GM21526 (cell line): ENCODE results near the gene BTAF1.

Experiments
- ATAC-seq: cut with Tn5 transposase; IDR thresholded peaks from one replicate; pipeline ENCODE4 v1.9.1; 2021; ENCODE audit warnings: moderate library complexity; ENCODE audit not compliant: unreplicated experiment, low FRiP score

Gene BTAF1

DNA sequence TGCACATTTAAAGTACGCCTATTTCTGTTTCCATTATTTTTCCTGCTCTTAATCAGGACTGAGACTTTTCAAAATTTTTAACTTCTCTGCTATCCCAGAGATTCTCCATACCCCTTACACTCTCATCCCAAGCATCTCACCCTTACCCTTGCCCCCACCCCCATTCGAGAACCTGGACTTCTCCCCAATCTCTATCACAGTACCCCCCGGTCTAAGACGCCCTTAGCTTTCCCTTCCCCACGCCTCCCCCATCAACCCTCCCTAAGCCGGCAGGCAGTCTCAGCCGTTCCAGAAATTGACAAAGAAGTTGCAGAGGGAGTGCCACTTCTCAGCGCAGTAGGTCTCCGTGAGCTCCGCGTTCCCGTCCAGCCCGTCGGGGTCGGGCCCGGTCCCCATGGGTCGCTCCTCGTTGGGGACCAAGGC is 15.6 kb upstream of the BTAF1 start:
- ATAC-seq, result no peak

DNA sequence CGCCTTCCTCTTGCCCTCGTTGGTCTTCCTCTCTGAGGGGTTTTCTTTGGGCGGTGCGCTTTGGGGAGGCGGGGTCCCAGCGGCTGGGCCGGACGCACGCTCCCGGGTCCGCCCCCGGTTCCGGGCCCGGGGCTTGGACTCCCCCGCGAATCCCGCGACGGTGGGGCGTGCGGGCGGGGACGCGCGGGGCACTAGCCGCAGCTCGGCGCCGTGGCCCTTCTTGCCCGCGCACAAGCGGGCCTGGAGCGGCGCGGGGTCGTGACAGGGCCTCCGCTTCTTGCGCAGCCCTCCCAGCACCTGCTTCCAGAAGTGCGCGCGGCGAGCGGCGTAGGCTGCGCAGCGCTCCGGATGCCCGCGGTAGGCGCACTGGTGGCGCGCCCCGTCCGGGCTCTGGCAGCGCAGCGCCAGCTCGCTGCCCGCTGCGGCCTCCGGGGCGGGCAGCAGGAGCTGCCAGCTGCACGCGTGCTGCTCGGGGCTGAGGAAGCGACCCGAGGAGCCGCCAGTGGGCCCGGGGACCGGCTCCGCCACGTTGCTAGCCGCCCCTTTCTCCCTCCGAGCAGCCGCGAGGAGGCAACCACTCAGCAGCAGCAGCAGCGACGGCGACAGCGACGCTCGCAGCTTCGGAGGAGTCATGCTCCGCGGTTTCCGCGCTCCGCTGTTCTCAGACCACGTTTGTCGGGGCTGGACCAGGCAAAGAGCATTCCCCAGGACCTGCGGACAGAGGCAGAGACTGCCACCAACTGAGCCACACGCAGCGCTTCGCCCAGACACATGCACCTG is 15.0 kb upstream of the BTAF1 start:
- ATAC-seq, result peak; percentile 93

DNA sequence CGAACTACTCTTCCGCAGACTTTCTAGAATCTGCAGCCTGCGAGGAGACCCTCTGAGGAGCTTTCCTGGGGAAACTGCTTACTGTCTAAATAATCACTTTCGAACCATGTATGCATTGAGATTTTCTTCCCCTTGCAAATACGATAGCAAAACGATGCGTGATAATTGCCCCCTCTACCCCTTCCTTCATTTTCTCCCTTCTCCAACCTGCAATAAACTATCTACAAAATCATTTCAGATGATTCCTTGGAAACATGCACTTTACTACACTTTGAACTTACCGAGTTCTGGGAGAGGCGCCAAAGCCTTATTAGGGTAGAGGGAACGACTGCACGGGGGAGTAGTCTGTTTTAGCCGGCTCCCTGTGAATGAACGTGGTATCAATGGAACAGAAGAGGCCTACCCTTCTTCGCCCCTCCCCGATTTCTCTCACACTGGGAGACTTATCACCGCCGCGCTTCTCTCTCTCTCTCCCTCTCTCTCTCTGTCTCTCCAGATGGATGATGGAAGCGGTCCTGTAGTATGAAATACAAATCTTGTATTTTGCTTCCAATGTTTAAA is 14.4 kb upstream of the BTAF1 start, which contains the start of gene FGFBP3:
TSS of gene FGFBP3 (minus strand) at position 370 of the 561 bp plus-strand sequence. CDS start 517 bp downstream, outside the sequence.
- ATAC-seq, result no peak

DNA sequence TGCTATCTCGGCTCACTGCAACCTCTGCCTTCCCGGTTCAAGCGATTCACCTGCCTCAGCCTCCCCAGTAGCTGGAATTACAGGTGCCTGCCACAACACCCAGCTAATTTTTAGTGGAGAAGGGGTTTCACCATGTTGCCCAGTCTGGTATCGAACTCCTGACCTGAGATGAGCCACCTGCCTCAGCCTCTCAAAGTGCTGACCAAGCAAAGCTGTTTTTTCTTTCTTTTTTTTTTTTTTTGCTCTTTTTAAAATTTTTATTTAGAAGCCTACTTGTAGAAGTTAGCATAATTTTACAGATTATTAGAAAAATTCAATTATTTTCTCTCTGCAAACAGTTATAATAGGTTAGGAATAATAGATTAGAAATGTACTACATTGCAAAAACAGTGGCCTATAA is 13.1 kb upstream of the BTAF1 start:
- ATAC-seq, result no peak

DNA sequence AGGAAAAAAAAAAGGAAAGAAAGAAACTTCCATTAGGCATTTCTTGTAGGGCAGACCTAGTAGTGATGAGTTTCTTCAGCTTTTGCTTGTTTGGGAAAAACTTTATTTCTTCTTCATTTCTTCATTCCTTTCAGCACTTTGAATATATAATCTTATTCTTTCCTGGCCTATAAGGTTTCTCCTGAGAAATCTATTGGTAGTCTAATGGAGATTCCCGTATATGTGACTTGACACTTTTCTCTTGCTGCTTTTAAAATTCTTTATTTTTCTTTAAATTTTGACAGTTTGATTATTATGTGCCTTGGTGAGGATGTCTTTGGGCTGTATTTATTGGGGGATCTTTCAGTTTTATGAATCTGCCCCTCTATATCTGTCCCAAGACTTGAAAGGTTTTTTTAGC is 3.9 kb upstream of the BTAF1 start:
- no peak for ATAC-seq

DNA sequence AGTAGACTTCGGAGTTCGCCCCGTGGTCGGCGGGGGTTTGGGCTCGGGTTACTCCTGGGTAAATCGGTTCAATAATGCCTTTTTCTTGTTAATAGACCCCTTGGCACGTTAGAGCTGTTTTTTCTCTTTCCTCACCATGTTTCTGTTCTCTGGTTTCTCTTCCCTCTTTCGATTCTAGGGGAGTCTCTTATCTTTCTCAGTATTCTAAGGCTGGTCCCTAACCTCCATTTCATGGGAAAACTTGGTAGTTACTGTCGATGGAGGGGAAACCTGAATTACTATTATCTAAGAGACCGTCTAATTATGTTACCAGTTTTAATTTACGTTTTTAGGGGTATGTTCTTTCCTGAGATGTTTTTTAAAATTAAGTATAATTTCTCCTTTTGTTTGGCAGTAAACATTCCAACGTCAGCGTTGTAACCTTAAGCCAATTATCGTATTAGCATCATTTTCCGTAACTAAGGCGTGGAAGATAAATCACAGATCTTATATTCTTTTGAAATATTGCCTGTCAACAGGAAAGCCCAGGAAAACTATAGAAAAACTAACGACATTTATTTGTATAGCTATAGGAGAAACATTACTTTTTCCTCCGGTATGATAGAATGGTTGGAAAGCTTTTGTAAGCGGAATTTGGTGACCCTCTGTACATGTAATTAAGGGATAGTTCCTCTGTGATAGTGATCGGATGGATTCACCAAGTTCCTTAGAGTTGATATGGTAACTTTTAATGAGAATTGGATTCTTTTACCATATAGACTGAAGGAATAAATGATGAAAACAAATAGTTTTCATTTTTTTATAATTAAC is 847 bp downstream of the BTAF1 start:
- ATAC-seq, result peak; percentile 31

DNA sequence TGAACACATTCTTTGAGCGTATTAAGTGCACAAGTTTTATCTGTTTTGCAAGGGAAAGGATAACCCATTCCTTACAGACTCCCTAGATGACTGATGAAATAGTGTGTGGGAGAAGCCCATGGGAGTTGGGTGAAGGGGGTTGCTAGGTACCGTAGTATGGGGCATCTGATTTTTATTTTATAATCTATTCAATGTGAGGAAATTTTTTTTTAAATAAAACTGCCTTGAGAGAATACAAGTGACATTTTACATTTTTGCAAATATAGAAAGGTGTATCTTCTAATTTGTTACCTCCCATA is 1.4 kb downstream of the BTAF1 start:
- ATAC-seq, result no peak

DNA sequence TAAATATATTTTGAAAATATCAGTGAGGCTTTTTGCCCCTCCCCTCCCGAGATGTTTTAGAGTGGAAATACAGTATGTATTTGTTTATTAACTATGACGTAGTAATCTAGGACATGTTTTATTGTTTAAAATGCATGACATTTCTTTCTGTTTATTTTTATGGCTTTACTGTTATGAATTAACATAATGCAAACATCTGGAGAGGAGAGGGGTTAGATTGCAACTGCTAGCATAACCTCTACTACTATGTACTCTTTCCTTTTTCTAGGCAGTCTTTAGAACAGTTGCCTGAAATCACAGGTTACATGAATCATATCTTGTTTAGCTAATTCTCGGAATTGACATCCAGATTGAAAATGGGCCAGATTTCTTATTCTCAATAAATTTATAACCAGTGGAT is 7.4 kb downstream of the BTAF1 start:
- no peak for ATAC-seq

DNA sequence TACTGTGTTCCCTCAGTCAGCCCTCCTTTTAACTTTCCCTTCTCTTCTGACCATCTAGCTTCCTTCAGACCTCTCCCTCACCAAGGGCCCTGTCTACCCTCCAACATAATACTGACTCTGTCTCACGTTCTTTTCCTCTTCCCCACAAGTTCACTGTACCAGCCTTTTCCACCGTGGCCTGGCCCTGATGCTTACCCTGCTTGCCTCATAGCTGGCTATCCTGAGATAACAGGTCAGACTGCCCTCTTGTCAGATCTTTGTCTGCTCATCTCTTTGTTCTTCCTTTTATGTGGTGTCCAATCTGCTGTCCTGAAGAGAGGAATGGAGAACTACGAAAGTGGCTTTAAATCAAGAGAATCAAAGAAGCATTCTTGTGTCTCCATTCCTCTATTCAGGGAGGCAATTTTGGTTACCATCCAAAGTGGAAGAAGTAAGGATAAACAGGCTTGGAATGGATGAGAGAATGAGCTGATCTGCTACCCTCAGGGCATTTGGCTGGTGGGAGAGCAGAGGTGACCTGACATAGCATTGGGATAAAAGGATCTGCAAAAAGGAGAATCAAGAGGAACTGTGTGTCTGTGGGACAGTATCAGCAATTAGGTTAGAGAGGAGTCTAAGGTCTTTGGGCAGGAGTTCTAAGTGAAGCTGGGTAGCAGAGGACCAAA is 8.1 kb downstream of the BTAF1 start:
- ATAC-seq, result no peak

DNA sequence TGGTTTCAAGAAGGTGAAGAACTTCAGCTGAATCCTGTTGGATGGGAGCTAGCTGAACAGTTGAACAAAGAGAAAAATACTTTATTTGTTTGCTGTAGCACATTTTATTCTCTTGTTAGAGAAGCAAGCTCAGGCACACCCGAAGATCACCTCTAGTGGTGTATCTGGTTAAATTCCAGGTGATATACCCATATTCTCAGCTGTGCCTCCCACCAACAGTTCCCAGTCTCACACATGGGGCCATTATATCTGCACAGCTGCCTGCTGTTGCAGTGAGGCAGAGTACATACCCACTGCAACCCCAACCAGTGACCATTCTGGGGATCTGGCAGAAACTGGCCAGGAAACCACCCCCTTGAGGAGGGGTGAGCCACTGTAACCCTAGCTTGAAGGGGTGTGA is 9.2 kb downstream of the BTAF1 start:
- no peak for ATAC-seq

DNA sequence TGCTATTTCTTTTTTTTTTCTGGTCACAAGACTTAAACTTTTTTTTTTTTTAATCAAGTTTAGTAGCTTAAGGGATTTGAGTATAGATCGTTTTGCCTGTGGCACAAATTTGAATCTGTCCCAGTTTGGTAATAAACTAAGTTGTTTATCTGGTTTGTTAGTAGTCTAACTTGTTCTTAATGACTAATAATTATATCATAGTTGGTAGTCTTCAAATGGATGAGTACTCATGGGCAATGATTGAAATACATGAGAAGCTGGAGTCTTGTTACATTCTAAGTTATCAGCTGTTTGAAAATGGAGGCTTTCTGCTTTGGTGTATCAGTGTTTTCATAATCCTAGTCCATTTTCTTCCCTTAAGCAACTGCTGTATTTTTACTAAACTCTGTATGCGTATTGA is 12.3 kb downstream of the BTAF1 start:
- ATAC-seq, result no peak

DNA sequence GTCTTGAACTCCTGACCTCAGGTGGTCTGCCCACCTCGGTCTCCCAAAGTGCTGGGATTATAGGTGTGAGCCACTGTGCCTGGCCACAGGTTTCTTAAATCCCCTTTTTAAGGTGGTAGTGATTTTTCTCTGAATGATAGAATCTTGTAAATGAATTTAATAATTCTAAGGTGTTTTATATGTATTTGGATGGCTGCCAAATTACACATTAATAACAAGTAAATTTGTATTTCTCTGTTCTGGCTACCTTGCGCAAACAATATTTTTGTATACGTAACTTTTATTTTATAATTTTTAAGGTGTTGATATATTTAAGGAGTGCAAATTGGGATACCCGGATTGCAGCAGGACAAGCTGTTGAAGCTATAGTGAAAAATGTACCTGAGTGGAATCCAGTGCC is 16.1 kb downstream of the BTAF1 start:
- ATAC-seq, result no peak

DNA sequence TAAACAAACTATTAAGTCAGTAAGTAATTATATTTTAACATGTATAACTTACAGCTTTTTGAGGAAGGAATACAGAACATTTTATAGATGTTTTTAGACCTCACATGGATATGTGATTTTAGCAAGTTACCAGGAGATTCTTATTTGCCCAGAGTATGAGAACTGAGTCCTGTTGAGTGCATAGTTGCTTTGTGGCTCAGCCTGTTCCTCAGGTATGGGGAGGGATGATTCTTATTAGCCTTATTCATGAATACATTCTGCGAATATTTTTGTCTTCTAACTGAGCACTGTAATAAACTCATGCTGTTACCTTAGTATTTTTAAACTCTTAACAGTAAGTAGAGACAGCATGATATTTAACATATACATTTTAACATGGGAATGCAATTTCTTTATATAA is 17.9 kb downstream of the BTAF1 start:
- no peak for ATAC-seq

DNA sequence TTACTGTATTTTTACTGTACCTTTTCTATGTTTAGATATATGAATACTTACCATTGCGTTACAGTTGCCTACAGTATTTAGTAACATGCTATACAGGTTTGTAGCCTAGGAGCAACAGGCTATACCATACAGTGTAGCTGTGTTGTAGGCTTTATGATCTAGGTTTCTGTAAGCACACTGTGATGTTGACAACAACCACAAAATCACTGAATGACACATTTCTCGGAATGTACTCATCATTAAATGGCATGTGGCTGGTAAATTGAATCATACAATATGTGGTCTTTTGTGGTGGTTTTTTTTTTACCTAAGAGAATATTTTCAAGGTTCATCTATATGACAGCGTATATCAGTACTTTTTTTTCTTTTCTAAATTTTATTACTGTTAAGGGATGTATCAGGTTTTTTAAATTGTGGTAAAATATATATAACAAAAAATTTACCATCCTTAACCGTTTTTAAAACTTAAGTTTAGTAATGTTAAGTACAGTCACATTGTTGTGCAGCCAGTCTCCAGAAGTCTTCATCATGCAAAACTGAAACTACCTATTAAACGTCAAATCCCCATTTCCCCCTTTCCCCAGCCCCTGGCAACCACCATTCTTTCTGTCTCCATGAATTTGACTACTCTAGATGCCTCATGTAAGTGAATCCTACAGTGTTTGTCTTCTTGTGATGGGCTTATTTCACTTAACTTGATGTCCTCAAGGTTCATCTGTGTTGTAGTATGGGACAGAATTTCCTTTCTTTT is 21.5 kb downstream of the BTAF1 start:
- no peak for ATAC-seq

DNA sequence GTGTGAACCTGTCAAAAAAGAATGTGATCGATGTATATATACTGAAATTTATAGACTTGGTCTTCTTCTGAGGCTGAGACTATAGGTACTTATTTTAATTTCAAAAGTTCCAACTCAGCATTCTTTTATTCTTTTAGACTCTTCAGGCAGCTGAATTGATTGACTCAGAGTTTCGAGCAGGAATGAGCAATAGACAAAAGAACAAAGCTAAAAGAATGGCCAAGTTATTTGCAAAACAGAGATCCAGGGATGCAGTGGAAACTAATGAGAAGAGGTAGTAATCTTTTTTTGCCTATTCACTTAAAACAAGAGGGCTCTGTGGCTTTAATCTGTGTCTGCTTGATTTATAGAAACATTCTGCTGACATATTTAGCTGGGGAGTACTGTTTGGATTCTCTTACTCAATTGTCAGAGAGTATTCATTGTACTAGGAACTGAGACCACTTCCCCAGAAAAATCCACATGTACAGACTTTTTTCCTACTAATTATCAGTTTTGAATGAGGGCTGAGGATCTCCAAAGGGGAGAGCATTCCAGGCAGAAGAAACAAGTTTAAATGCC is 30.1 kb downstream of the BTAF1 start:
- no peak for ATAC-seq

DNA sequence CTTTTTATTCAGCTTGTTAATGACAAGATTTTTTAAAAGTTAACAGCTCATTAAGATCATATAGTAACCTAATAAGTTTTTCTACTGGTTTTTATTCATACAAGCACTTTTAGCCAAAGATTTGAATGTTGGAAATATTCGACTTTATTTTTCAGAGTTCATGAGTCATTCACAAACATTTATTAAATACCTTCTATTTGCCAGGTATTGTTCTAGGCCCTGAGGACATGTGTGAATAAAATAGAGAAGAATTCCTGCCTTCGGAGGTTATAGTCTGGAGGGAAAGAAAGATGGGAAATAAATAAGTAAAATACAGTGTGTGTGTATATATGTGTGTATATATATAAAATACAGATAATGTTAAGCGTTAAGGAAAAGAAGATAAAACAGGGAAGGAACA is 31.5 kb downstream of the BTAF1 start:
- no peak for ATAC-seq

DNA sequence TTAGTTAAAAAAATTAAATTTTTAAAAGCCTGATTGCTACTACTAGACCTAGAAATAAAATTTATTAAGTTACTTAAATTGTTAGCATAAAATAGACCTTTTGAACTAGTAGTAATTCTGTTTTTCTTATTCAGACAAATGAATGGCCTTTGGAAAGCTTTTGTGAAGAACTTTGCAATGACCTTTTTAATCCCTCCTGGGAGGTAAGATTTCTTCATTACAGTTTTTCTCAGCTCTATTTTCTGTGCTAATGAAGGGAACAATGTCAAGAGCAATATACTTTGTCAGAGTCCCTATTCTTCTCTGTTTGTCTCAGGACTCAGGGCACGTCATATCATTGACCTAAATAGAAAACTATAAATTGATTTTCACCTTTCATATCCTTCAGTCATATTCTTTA is 33.5 kb downstream of the BTAF1 start:
- no peak for ATAC-seq

DNA sequence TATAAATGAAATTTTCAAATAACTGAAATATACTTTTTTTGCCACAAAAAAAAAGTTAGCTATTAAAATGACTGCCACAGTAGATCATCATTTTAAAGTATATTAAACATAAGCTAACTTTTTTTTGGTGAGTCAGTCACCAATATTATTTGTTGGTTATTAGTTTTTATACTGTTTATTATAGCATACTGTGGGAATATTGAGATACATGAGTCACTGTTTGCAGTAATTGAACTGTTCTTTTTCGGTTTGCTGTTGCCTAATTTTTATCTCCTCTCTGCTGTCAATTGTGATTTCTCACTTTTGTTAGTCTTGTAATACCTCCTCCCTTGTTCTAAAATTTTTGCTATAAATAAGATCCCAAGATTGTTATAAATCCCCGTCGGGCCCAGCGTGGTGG is 45.7 kb downstream of the BTAF1 start:
- no peak for ATAC-seq

DNA sequence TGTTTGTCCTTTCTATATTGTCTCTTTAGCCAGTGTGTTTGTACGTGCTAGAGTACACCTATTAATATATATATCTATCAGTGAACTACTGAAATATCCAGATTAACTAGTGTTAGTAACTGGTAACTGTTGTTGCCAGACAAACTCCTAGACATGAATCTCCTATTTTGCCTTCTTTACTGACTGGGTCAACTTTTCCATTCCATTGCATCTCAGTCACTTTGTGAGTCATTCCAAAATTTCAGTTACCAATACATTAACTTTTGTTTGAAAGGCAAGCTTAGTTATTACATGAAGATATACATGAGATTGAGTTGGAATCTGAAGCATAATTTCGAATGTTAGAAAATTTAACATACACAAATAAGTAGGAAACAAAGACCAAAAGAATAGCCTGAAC is 51.4 kb downstream of the BTAF1 start:
- no peak for ATAC-seq

DNA sequence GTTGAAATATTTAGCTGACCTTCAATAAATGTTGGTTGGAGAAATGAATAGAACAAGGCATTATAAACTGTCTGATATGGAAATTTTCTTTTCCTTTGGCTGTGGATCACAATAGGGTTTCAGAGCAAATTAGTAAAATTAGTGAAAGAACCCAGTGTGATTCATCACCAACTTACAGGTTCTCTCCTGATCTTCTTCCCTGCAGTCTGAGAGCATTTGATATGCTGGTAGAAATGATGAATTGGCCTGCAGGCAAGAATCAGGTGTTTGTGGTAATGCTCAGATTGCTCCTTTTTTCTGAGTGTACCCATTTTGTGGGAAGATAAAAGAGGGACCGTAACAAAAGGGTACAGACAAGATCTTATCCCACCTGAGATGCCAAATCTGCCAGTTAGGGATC is 51.9 kb downstream of the BTAF1 start:
- no peak for ATAC-seq
